Measurements from ENCODE around the gene SP3.

- TF ChIP-seq CTCF (IDR thresholded peaks at IDR 0.05): no peak
- no peak for TF ChIP-seq EZH2 (IDR thresholded peaks at IDR 0.05)
Measured at GRCh38 chr2:173957517-173957916, 7.7 kb downstream of the SP3 start.
